Keratinocyte (primary cell): ENCODE data around the gene TRIM25. TPM values are rescaled to one million over a fixed set of nuclear protein-coding genes. Genes with fewer than 3 reads are reported as not detected.

Experiments
- DNase-seq: peaks from one replicate; pipeline ENCODE4 v3.0.0-alpha.2; 2011; ENCODE audit warnings: low read depth, missing footprints, low spot score
- FAIRE-seq: peaks from 2 replicates; lab custom pipeline; 2011; peaks lifted over from hg19 to GRCh38; lab: Jason Lieb, UNC
- H2AFZ ChIP-seq: 2 replicates; pipeline ENCODE4 v1.6.0; 2012; ENCODE audit warnings: low read length, control low read depth, inconsistent platforms; ENCODE audit not compliant: control insufficient read depth
- H3K27ac ChIP-seq: 2 replicates; pipeline ENCODE4 v1.5.1; 2011; ENCODE audit warnings: low read length; ENCODE audit not compliant: control insufficient read depth, insufficient read depth
- H3K27me3 ChIP-seq: 3 replicates; pipeline ENCODE4 v1.6.0; 2011; ENCODE audit warnings: low read length; ENCODE audit not compliant: control insufficient read depth, insufficient read depth; ENCODE audit errors: extremely low read depth
- H3K36me3 ChIP-seq, 2 experiments: 2 replicates in 1 of 2; 3 replicates in 1 of 2; pipeline ENCODE4 v1.5.1; 2011; ENCODE audit warnings: low read length in 2 of 2, mild to moderate bottlenecking in 1 of 2; ENCODE audit not compliant: control insufficient read depth in 2 of 2, insufficient read depth in 2 of 2; ENCODE audit errors: extremely low read depth in 1 of 2
- H3K4me1 ChIP-seq: 3 replicates; pipeline ENCODE4 v1.5.1; 2011; ENCODE audit warnings: low read length; ENCODE audit not compliant: control insufficient read depth, insufficient read depth; ENCODE audit errors: extremely low read depth
- H3K4me2 ChIP-seq: 3 replicates; pipeline ENCODE4 v1.6.0; 2011; ENCODE audit warnings: low read depth, low read length; ENCODE audit not compliant: control insufficient read depth, insufficient read depth; ENCODE audit errors: extremely low read depth
- H3K4me3 ChIP-seq, 3 experiments: fragments of 200-600 bp in 1 of 3; sonication (generic) in 1 of 3; 2 replicates in 2 of 3; 3 replicates in 1 of 3; pipeline ENCODE4 v1.5.1; 2011 to 2016; ENCODE audit warnings: low read length in 3 of 3, mild to moderate bottlenecking in 3 of 3, control low read depth in 2 of 3, inconsistent platforms in 1 of 3, low read depth in 1 of 3, mixed read lengths in 1 of 3, mixed run types in 1 of 3, moderate library complexity in 1 of 3; ENCODE audit not compliant: control insufficient read depth in 2 of 3, insufficient read depth in 2 of 3; ENCODE audit errors: extremely low read depth in 1 of 3
- H3K79me2 ChIP-seq: 2 replicates; pipeline ENCODE4 v1.6.0; 2012; ENCODE audit warnings: low read length; ENCODE audit not compliant: control insufficient read depth, insufficient read depth
- H3K9ac ChIP-seq: 3 replicates; pipeline ENCODE4 v1.6.0; 2011; ENCODE audit warnings: low read length; ENCODE audit not compliant: control insufficient read depth, insufficient read depth; ENCODE audit errors: extremely low read depth
- H3K9me1 ChIP-seq: 3 replicates; pipeline ENCODE4 v1.6.0; 2011; ENCODE audit warnings: low read length; ENCODE audit not compliant: control insufficient read depth, insufficient read depth; ENCODE audit errors: extremely low read depth
- H3K9me3 ChIP-seq: 2 replicates; pipeline ENCODE4 v1.5.1; 2012; ENCODE audit warnings: low read depth, low read length; ENCODE audit not compliant: control insufficient read depth
- H4K20me1 ChIP-seq: 3 replicates; pipeline ENCODE4 v1.6.0; 2011; ENCODE audit warnings: low read length; ENCODE audit not compliant: control insufficient read depth, insufficient read depth; ENCODE audit errors: extremely low read depth
- CTCF ChIP-seq, 3 experiments: IDR thresholded peaks in 1 of 3; conservative IDR thresholded peaks in 1 of 3; optimal IDR thresholded peaks in 1 of 3; 2 replicates in 2 of 3; 3 replicates in 1 of 3; pipeline versions ENCODE3 to v1.5.1; 2011; ENCODE audit warnings: low read length in 3 of 3, mild to moderate bottlenecking in 3 of 3, moderate library complexity in 2 of 3, control low read depth in 1 of 3, inconsistent platforms in 1 of 3; ENCODE audit not compliant: insufficient read depth in 2 of 3; ENCODE audit errors: extremely low read depth in 1 of 3
- EZH2 ChIP-seq: IDR thresholded peaks from one replicate; pipeline ENCODE4 v1.6.1; 2012; ENCODE audit warnings: inconsistent platforms, mild to moderate bottlenecking, low read length, moderate library complexity
- dilution Hi-C: fragments of 300-500 bp; cut with MboI; formaldehyde crosslinking; loops from one replicate; pipeline ENCODE4 v1.7.0; 2020; ENCODE audit warnings: low sequenced_read_pairs; ENCODE audit not compliant: extremely low pct_ligation_motif_present
- polyA plus RNA-seq, 5 experiments: library from polyadenylated mRNA; depleted of rRNA in 3 of 5; stranded (reverse) in 3 of 5; stranded (forward) in 1 of 5; unstranded in 1 of 5; fragments of >200 nt; gene quantifications; 1 replicate in 1 of 5; 2 replicates in 3 of 5; 3 replicates in 1 of 5; pipeline versions ENCODE4 v1.2.1 to v1.2.3, GENCODE V29; 2011 to 2012; ENCODE audit warnings: missing spikeins in 2 of 5, low read depth in 1 of 5, low replicate concordance in 1 of 5

The TRIM25 gene
- polyA plus RNA-seq, 1 donor (not counting 4 experiments of a cell fraction or from before 2014, with no cell fraction given), result 60.3 TPM

- peak overlapping the region; percentile 46 for H3K9ac ChIP-seq
- H3K9me1 ChIP-seq, result no peaks in the 10 kb centered on the region
- DNase-seq (no peak), FAIRE-seq (no peak)
- no peak overlapping the region for H2AFZ ChIP-seq
- TF ChIP-seq CTCF (optimal IDR thresholded peaks at IDR 0.05 in 1 of 3, IDR thresholded peaks at IDR 0.05 in 1 of 3, conservative IDR thresholded peaks at IDR 0.05 in 1 of 3; ENCODE audit: extremely low read depth in 1 of 3, insufficient read depth in 2 of 3, low read length in 3 of 3) (no peak), EZH2 (no peak)
- peak overlapping the region; percentile 97 for H3K4me2 ChIP-seq
- no peaks in the 10 kb centered on the region for H3K27me3 ChIP-seq
- peaks cover 9 to 45% of the 10 kb centered on the region in 2 experiments for H3K36me3 ChIP-seq
- no peak overlapping the region for H3K27ac ChIP-seq
- H4K20me1 ChIP-seq, result no peaks in the 10 kb centered on the region
- H3K9me3 ChIP-seq, result no peaks in the 10 kb centered on the region
- peaks cover 70% of the 10 kb centered on the region for H3K79me2 ChIP-seq
- peaks cover 34% of the 10 kb centered on the region for H3K4me1 ChIP-seq
- dilution Hi-C loops, result no loop called here
- H3K4me3 ChIP-seq, result peak overlapping the region; percentile 9 to 58 (median 20)
These were observed 3.2 kb downstream of the TRIM25 start for GRCh38 chr17:56910509-56911235.

DNA sequence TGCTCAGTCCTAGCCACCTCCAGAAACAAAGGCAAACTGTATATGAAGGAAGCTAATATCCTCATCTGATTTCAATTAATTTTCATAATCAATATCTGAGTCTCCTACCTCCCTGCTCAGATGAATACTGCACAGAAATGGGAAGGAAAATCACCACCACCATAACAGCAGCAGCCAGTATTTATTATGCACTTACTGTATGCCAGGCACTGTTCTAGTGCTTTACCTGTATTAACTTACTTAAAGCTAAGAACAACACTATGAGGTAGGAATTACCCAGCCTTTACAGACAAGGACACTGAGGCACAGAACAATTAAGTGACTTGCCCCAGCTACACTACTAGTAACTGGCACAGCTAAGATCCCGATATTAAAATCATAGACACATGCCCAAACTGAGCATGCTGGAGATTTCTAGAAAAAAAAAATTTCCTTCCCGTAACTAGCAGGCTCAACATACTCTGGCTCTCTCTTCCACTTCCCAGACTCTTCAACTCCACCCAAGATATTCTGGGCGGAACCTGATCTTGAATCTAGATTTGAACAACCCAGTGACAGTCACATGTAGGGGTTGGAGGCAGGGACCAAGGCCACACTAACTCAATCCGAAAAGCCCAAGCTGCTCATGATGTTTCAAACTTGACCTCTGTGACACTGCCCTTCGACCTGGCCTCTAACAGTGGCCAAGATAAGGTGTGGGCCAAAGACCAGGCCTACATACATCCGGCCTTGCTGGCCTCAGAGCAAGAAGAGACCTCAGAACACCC, 3.9 kb downstream of the TRIM25 start:
- Histone ChIP-seq H3K27ac (no peak overlapping the region), H4K20me1 (no peaks in the 10 kb centered on the region), H3K4me2 (peak overlapping the region; percentile 97), H3K9me1 (no peaks in the 10 kb centered on the region), H3K27me3 (no peaks in the 10 kb centered on the region), H2AFZ (no peak overlapping the region), H3K9me3 (no peaks in the 10 kb centered on the region), H3K79me2 (peaks cover 70% of the 10 kb centered on the region), H3K36me3 (peaks cover 9 to 50% of the 10 kb centered on the region in 2 experiments), H3K4me3 (peak overlapping the region in 2 of 3 experiments; percentile 20 to 58), H3K9ac (peak overlapping the region; percentile 46), H3K4me1 (peaks cover 27% of the 10 kb centered on the region)
- FAIRE-seq (no peak), DNase-seq (no peak)
- dilution Hi-C loops, result no loop called here
- TF ChIP-seq CTCF (optimal IDR thresholded peaks at IDR 0.05 in 1 of 3, IDR thresholded peaks at IDR 0.05 in 1 of 3, conservative IDR thresholded peaks at IDR 0.05 in 1 of 3; ENCODE audit: extremely low read depth in 1 of 3, insufficient read depth in 2 of 3, low read length in 3 of 3) (no peak), EZH2 (no peak)
